HEK293 (cell line): ENCODE results near the gene RPS6KC1.

Experiments used
- EGR2 ChIP-seq: fragments of 450-650 bp; formaldehyde crosslinking; IDR thresholded peaks from 2 replicates; pipeline ENCODE4 v1.5.1; 2016; ENCODE audit warnings: low read depth, missing biosample characterization, missing genetic modification characterization
- GLI2 ChIP-seq: fragments of 450-650 bp; formaldehyde crosslinking; IDR thresholded peaks from 2 replicates; pipeline ENCODE4; 2017; ENCODE audit warnings: missing biosample characterization, missing genetic modification characterization, low read depth, borderline replicate concordance
- HOXC10 ChIP-seq: sonication (generic); formaldehyde crosslinking; IDR thresholded peaks from 2 replicates; pipeline ENCODE4 v1.8.1; 2023; ENCODE audit warnings: mild to moderate bottlenecking, missing genetic modification reagents
- SETDB1 ChIP-seq: IDR thresholded peaks from one replicate; pipeline ENCODE4 v1.6.1; 2017; ENCODE audit warnings: mild to moderate bottlenecking, low read length, moderate library complexity, mixed read lengths; ENCODE audit not compliant: insufficient read length
- ZBTB1 ChIP-seq: fragments of 450-650 bp; formaldehyde crosslinking; IDR thresholded peaks from 2 replicates; pipeline ENCODE4 v1.5.1; 2016; ENCODE audit warnings: missing biosample characterization, missing genetic modification characterization
- ZFP3 ChIP-seq: fragments of 450-650 bp; formaldehyde crosslinking; IDR thresholded peaks from 2 replicates; pipeline ENCODE4 v1.5.1; 2016; ENCODE audit warnings: low read depth, missing biosample characterization, missing genetic modification characterization
- ZFP37 ChIP-seq: fragments of 450-650 bp; formaldehyde crosslinking; IDR thresholded peaks from 2 replicates; pipeline ENCODE4 v1.5.1; 2016; ENCODE audit warnings: missing biosample characterization, missing genetic modification characterization
- ZNF121 ChIP-seq: fragments of 450-650 bp; formaldehyde crosslinking; IDR thresholded peaks from 2 replicates; pipeline ENCODE4 v1.5.1; 2016; ENCODE audit warnings: missing biosample characterization, missing genetic modification characterization
- ZNF16 ChIP-seq: fragments of 450-650 bp; formaldehyde crosslinking; IDR thresholded peaks from 2 replicates; pipeline ENCODE4 v1.5.1; 2016; ENCODE audit warnings: low read depth, missing biosample characterization, missing genetic modification characterization
- ZNF248 ChIP-seq: fragments of 450-650 bp; formaldehyde crosslinking; IDR thresholded peaks from 2 replicates; pipeline ENCODE4 v1.5.1; 2017; ENCODE audit warnings: missing biosample characterization, missing genetic modification characterization
- ZNF37A ChIP-seq: fragments of 450-650 bp; IDR thresholded peaks from 2 replicates; pipeline ENCODE4 v1.5.1; 2018; ENCODE audit warnings: missing biosample characterization, missing genetic modification characterization
- ZNF530 ChIP-seq: fragments of 450-650 bp; formaldehyde crosslinking; IDR thresholded peaks from 2 replicates; pipeline ENCODE4 v1.5.1; 2016; ENCODE audit warnings: low read depth, missing biosample characterization, missing genetic modification characterization
- ZNF561 ChIP-seq: fragments of 450-650 bp; IDR thresholded peaks from 2 replicates; pipeline ENCODE4 v1.5.1; 2018; ENCODE audit warnings: missing biosample characterization, missing genetic modification characterization, borderline replicate concordance
- ZNF626 ChIP-seq: fragments of 450-650 bp; sonication (Bioruptor Pico); formaldehyde crosslinking; IDR thresholded peaks from 2 replicates; pipeline ENCODE4 v1.5.1; 2018; ENCODE audit warnings: missing biosample characterization, missing genetic modification characterization, inconsistent platforms
- ZNF677 ChIP-seq: fragments of 450-650 bp; IDR thresholded peaks from 2 replicates; pipeline ENCODE4 v1.5.0; 2018; ENCODE audit warnings: missing biosample characterization, mild to moderate bottlenecking, missing genetic modification characterization, moderate library complexity
- ZNF837 ChIP-seq: fragments of 450-650 bp; formaldehyde crosslinking; IDR thresholded peaks from 2 replicates; pipeline ENCODE4 v1.5.1; 2016; ENCODE audit warnings: missing biosample characterization, missing genetic modification characterization
- TF ChIP-seq, protein P1 (sequence below): fragments of 450-650 bp; formaldehyde crosslinking; IDR thresholded peaks from 2 replicates; pipeline ENCODE4 v1.5.1; 2016; ENCODE audit warnings: missing biosample characterization, missing genetic modification characterization
- TF ChIP-seq, protein P2 (sequence below): fragments of 450-650 bp; formaldehyde crosslinking; IDR thresholded peaks from 2 replicates; pipeline ENCODE4 v1.5.1; 2016; ENCODE audit warnings: missing biosample characterization, missing genetic modification characterization
- TF ChIP-seq, protein P3 (sequence below): fragments of 450-650 bp; formaldehyde crosslinking; IDR thresholded peaks from 2 replicates; pipeline ENCODE4 v1.5.1; 2017; ENCODE audit warnings: missing biosample characterization, missing genetic modification characterization
- TF ChIP-seq, protein P4 (sequence below): fragments of 450-650 bp; formaldehyde crosslinking; IDR thresholded peaks from 2 replicates; pipeline ENCODE4 v1.5.1; 2016; ENCODE audit warnings: missing biosample characterization, missing genetic modification characterization
- TF ChIP-seq, protein P5 (sequence below): fragments of 450-650 bp; formaldehyde crosslinking; IDR thresholded peaks from 2 replicates; pipeline ENCODE4 v1.5.1; 2016; ENCODE audit warnings: missing biosample characterization, missing genetic modification characterization
- TF ChIP-seq, protein P6 (sequence below): fragments of 450-650 bp; formaldehyde crosslinking; conservative IDR thresholded peaks from 2 replicates; pipeline ENCODE4 v1.5.1; 2016; ENCODE audit warnings: low read depth, missing biosample characterization, missing genetic modification characterization

The RPS6KC1 gene

DNA sequence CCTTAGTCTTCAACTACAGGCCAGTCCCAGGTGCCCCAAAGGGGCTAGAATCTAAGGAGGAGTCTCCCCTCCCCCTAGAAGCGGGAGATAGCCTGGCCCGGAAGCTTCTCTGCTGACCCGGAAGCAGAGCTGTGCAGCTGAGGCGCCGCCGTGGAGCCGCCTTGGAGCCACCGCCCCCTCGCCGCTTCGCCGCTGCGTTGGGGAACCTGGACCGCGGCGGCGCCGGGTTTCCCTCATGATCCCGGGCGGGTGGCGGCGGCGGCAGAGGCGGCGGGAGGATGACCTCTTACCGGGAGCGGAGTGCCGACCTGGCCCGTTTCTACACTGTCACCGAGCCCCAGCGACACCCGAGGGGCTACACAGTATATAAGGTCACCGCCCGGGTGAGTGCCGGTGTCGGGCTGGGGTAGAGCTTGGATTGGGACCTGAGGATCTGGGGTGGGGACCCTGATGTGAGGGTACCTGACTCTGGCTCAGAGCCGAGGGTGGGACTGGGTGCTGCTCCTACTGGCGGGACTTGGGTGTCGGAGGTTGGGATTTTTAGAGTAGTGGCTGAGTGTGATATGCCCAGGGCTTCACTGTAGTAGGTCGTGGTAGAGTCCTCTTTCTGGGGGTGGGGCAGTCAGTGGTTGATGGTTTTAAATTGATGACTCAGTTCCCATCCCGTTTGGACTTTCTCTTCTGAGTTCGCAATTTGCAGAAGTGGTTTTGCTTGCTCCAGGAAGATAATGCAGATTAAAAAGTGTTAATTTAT lies at the start of gene RPS6KC1 (continued):
- TF ChIP-seq ZNF248 (tag by site-specific recombination) (no peak), EGR2 (tag by site-specific recombination) (peak; percentile 6; the same call in 1 of the 2 replicates), HOXC10 (no peak), ZNF121 (no peak), SETDB1 (no peak), ZFP37 (tag by site-specific recombination) (no peak), ZNF530 (tag by site-specific recombination) (no peak), ZNF837 (tag by site-specific recombination) (no peak), ZBTB1 (no peak), ZNF677 (tag by site-specific recombination) (no peak), ZNF16 (tag by site-specific recombination) (no peak), ZNF37A (tag by site-specific recombination) (no peak), ZFP3 (peak; percentile 81), GLI2 (tag by site-specific recombination) (no peak), ZNF561 (peak; percentile 68; the same call in 1 of the 2 replicates), ZNF626 (tag by site-specific recombination) (no peak)
- TF ChIP-seq, protein P1, sequence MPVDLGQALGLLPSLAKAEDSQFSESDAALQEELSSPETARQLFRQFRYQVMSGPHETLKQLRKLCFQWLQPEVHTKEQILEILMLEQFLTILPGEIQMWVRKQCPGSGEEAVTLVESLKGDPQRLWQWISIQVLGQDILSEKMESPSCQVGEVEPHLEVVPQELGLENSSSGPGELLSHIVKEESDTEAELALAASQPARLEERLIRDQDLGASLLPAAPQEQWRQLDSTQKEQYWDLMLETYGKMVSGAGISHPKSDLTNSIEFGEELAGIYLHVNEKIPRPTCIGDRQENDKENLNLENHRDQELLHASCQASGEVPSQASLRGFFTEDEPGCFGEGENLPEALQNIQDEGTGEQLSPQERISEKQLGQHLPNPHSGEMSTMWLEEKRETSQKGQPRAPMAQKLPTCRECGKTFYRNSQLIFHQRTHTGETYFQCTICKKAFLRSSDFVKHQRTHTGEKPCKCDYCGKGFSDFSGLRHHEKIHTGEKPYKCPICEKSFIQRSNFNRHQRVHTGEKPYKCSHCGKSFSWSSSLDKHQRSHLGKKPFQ (tag by site-specific recombination), result no peak
- TF ChIP-seq, protein P2, sequence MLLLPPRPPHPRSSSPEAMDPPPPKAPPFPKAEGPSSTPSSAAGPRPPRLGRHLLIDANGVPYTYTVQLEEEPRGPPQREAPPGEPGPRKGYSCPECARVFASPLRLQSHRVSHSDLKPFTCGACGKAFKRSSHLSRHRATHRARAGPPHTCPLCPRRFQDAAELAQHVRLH (tag by site-specific recombination), result no peak
- TF ChIP-seq, protein P3, sequence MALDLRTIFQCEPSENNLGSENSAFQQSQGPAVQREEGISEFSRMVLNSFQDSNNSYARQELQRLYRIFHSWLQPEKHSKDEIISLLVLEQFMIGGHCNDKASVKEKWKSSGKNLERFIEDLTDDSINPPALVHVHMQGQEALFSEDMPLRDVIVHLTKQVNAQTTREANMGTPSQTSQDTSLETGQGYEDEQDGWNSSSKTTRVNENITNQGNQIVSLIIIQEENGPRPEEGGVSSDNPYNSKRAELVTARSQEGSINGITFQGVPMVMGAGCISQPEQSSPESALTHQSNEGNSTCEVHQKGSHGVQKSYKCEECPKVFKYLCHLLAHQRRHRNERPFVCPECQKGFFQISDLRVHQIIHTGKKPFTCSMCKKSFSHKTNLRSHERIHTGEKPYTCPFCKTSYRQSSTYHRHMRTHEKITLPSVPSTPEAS (tag by site-specific recombination), result no peak
- TF ChIP-seq, protein P4, sequence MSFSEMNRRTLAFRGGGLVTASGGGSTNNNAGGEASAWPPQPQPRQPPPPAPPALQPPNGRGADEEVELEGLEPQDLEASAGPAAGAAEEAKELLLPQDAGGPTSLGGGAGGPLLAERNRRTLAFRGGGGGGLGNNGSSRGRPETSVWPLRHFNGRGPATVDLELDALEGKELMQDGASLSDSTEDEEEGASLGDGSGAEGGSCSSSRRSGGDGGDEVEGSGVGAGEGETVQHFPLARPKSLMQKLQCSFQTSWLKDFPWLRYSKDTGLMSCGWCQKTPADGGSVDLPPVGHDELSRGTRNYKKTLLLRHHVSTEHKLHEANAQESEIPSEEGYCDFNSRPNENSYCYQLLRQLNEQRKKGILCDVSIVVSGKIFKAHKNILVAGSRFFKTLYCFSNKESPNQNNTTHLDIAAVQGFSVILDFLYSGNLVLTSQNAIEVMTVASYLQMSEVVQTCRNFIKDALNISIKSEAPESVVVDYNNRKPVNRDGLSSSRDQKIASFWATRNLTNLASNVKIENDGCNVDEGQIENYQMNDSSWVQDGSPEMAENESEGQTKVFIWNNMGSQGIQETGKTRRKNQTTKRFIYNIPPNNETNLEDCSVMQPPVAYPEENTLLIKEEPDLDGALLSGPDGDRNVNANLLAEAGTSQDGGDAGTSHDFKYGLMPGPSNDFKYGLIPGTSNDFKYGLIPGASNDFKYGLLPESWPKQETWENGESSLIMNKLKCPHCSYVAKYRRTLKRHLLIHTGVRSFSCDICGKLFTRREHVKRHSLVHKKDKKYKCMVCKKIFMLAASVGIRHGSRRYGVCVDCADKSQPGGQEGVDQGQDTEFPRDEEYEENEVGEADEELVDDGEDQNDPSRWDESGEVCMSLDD, result peak; percentile 6
- TF ChIP-seq, protein P5, sequence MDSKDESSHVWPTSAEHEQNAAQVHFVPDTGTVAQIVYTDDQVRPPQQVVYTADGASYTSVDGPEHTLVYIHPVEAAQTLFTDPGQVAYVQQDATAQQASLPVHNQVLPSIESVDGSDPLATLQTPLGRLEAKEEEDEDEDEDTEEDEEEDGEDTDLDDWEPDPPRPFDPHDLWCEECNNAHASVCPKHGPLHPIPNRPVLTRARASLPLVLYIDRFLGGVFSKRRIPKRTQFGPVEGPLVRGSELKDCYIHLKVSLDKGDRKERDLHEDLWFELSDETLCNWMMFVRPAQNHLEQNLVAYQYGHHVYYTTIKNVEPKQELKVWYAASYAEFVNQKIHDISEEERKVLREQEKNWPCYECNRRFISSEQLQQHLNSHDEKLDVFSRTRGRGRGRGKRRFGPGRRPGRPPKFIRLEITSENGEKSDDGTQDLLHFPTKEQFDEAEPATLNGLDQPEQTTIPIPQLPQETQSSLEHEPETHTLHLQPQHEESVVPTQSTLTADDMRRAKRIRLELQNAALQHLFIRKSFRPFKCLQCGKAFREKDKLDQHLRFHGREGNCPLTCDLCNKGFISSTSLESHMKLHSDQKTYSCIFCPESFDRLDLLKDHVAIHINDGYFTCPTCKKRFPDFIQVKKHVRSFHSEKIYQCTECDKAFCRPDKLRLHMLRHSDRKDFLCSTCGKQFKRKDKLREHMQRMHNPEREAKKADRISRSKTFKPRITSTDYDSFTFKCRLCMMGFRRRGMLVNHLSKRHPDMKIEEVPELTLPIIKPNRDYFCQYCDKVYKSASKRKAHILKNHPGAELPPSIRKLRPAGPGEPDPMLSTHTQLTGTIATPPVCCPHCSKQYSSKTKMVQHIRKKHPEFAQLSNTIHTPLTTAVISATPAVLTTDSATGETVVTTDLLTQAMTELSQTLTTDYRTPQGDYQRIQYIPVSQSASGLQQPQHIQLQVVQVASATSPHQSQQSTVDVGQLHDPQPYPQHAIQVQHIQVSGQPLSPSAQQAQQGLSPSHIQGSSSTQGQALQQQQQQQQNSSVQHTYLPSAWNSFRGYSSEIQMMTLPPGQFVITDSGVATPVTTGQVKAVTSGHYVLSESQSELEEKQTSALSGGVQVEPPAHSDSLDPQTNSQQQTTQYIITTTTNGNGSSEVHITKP (tag by site-specific recombination), result peak; percentile 25
- TF ChIP-seq, protein P6, sequence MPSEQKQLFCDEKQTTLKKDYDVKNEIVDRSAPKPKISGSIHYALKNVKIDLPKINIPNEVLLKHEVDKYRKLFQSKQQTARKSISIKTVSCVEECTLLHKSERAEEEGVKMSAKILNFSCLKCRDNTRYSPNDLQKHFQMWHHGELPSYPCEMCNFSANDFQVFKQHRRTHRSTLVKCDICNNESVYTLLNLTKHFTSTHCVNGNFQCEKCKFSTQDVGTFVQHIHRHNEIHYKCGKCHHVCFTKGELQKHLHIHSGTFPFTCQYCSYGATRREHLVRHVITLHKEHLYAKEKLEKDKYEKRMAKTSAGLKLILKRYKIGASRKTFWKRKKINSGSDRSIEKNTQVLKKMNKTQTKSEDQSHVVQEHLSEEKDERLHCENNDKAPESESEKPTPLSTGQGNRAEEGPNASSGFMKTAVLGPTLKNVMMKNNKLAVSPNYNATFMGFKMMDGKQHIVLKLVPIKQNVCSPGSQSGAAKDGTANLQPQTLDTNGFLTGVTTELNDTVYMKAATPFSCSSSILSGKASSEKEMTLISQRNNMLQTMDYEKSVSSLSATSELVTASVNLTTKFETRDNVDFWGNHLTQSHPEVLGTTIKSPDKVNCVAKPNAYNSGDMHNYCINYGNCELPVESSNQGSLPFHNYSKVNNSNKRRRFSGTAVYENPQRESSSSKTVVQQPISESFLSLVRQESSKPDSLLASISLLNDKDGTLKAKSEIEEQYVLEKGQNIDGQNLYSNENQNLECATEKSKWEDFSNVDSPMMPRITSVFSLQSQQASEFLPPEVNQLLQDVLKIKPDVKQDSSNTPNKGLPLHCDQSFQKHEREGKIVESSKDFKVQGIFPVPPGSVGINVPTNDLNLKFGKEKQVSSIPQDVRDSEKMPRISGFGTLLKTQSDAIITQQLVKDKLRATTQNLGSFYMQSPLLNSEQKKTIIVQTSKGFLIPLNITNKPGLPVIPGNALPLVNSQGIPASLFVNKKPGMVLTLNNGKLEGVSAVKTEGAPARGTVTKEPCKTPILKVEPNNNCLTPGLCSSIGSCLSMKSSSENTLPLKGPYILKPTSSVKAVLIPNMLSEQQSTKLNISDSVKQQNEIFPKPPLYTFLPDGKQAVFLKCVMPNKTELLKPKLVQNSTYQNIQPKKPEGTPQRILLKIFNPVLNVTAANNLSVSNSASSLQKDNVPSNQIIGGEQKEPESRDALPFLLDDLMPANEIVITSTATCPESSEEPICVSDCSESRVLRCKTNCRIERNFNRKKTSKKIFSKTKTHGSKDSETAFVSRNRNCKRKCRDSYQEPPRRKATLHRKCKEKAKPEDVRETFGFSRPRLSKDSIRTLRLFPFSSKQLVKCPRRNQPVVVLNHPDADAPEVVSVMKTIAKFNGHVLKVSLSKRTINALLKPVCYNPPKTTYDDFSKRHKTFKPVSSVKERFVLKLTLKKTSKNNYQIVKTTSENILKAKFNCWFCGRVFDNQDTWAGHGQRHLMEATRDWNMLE (tag by site-specific recombination), result peak; percentile 100
